Esophagus muscularis mucosa (tissue), 4 donors: Measurements from ENCODE around the gene MYCBPAP.

Experiments
- CTCF ChIP-seq, 3 experiments: fragments of 200-600 bp in 2 of 3; fragments of 450-650 bp in 1 of 3; sonication (generic) in 2 of 3; IDR thresholded peaks; one replicate each; pipeline ENCODE4 v1.5.1; 2017 to 2019; ENCODE audit warnings: antibody characterized with exemption in 3 of 3, mild to moderate bottlenecking in 2 of 3, moderate library complexity in 1 of 3
- EP300 ChIP-seq: sonication (generic); formaldehyde crosslinking; IDR thresholded peaks from one replicate; pipeline ENCODE4 v1.6.1; 2017; ENCODE audit warnings: antibody characterized with exemption
- POLR2A ChIP-seq: fragments of 450-650 bp; IDR thresholded peaks from one replicate; pipeline ENCODE4 v1.6.1; 2017; ENCODE audit warnings: antibody characterized with exemption, moderate library complexity, mild to moderate bottlenecking, low read depth
- POLR2AphosphoS5 ChIP-seq, 2 donors: sonication (generic); formaldehyde crosslinking; IDR thresholded peaks; one replicate each; pipeline ENCODE4 v1.6.1; 2017; ENCODE audit warnings: antibody characterized with exemption in 2 of 2

DNA sequence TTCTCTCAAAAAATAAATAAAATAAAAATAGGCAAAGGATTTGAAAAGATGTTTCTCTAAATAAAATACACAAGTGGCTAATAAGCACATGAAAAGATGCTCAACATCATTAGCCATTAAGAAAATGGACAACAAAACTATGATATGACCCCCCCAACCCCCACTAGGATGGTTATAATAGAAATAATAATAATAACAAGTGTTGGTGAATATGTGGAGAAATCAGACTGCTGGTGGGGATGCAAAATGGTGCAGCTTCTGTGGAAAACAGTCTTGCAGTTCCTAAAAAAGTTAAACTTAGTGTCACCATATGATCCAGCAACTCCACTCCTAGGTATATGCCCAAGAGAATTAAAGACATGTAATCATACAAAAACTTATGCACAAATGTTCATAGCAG, 9.0 kb upstream of the MYCBPAP start:
- no peak for TF ChIP-seq CTCF (IDR thresholded peaks at IDR 0.05)
- TF ChIP-seq POLR2A = no peak
- TF ChIP-seq POLR2AphosphoS5 (IDR thresholded peaks at IDR 0.05) = no peak
- TF ChIP-seq EP300 = no peak
